Naive B cell (primary cell): Measurements from ENCODE around the gene GPR63. TPM values are rescaled to one million over a fixed set of nuclear protein-coding genes. Genes with fewer than 3 reads are reported as not detected.

Source experiments
- ATAC-seq, 2 donors: fragments of 150-1000 bp; cut with Tn5 transposase; 2 replicates each; pipeline ENCODE4 v1.10.0; 2021; ENCODE audit warnings: low read depth in 2 of 2, mild to moderate bottlenecking in 2 of 2, moderate library complexity in 2 of 2
- DNase-seq: peaks from one replicate; pipeline ENCODE4 v3.0.0; 2022
- H3K27ac Mint-ChIP-seq, 6 donors: one replicate each; pipeline ENCODE4 v1.8.0; 2020 to 2022; ENCODE audit warnings: mild to moderate bottlenecking in 6 of 6, mixed read lengths in 6 of 6, moderate library complexity in 5 of 6, inconsistent platforms in 2 of 6
- H3K27me3 Mint-ChIP-seq, 3 donors: one replicate each; pipeline ENCODE4 v1.8.0; 2021 to 2022; ENCODE audit warnings: mixed read lengths in 3 of 3, mild to moderate bottlenecking in 1 of 3
- H3K36me3 Mint-ChIP-seq, 2 donors: one replicate each; pipeline ENCODE4 v1.8.0; 2020 to 2022; ENCODE audit warnings: mixed read lengths in 2 of 2, inconsistent platforms in 1 of 2, mild to moderate bottlenecking in 1 of 2
- H3K4me1 Mint-ChIP-seq, 3 donors: one replicate each; pipeline ENCODE4 v1.8.0; 2020 to 2022; ENCODE audit warnings: mixed read lengths in 3 of 3, inconsistent platforms in 1 of 3, mild to moderate bottlenecking in 1 of 3, moderate library complexity in 1 of 3
- H3K4me3 Mint-ChIP-seq, 8 donors: one replicate each; pipeline ENCODE4 v1.8.0; 2020 to 2022; ENCODE audit warnings: mild to moderate bottlenecking in 8 of 8, mixed read lengths in 8 of 8, moderate library complexity in 8 of 8, inconsistent platforms in 2 of 8
- H3K9me3 Mint-ChIP-seq, 7 donors: one replicate each; pipeline ENCODE4 v1.8.0; 2020 to 2022; ENCODE audit warnings: mixed read lengths in 7 of 7, mild to moderate bottlenecking in 5 of 7, inconsistent platforms in 2 of 7, moderate library complexity in 1 of 7
- polyA plus RNA-seq, 6 donors: library from polyadenylated mRNA; unstranded; fragments of 300-500 nt; fragmentation: Illumina TruSeq; gene quantifications; one replicate each; pipeline ENCODE4 v1.2.3, GENCODE V29; 2021; ENCODE audit warnings: low read depth in 6 of 6

The GPR63 gene
- polyA plus RNA-seq, 6 donors from 2014 or later: not detected

DNA sequence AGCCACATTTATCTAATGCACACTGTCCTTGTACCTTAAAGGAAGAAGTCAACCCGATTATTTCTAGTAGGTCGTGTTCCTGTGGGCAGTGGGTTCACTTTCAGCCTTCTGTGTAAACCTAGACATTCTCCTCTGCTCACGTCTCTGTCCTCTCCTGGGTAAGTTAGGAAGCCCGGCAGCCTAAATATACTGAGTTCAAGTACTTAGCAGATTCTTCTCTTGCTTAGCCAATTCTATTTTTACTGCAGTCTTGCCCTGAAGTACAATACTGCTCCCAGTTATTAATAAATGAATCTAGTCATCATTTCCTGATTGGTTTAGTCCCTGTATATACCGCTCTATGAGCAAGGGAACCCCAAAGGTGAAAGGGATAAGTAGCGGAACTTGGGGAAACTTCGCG is 14.6 kb upstream of the GPR63 start:
- Mint-ChIP-seq H3K36me3 (no peaks in the 10 kb centered on the region), H3K4me3 (peak overlapping the region in 1 of 8 donors; percentile 60), H3K4me1 (no peaks in the 10 kb centered on the region), H3K27ac (no peak overlapping the region), H3K9me3 (peaks cover 0 to 20% (median 11%) of the 10 kb centered on the region in 7 donors), H3K27me3 (peaks cover 2 to 19% (median 13%) of the 10 kb centered on the region in 3 donors)
- ATAC-seq: no peak
- DNase-seq: no peak

DNA sequence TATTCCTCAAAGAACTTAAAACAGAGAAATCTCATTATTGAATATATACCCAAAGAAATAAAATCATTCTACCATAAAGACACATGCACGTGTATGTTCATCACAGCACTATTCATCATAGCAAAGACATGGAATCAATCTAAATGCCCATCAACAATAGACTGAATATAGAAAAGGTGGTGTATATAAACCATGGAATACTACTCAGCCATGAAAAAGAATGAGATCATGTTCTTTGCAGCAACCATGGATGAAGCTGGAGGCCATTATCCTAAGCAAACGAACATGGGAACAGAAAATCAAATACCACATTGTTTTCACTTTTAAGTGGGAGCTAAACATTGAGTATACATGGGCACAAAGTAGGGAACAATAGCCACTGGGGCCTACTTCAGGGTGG is 12.3 kb upstream of the GPR63 start:
- Mint-ChIP-seq H3K4me1 (no peaks in the 10 kb centered on the region), H3K9me3 (peaks cover 3 to 40% (median 26%) of the 10 kb centered on the region in 7 donors), H3K4me3 (no peak overlapping the region), H3K36me3 (peaks cover 4% of the 10 kb centered on the region in 2 donors), H3K27me3 (peaks cover 21 to 30% (median 25%) of the 10 kb centered on the region in 3 donors), H3K27ac (no peak overlapping the region)
- DNase-seq: no peak
- ATAC-seq: no peak

DNA sequence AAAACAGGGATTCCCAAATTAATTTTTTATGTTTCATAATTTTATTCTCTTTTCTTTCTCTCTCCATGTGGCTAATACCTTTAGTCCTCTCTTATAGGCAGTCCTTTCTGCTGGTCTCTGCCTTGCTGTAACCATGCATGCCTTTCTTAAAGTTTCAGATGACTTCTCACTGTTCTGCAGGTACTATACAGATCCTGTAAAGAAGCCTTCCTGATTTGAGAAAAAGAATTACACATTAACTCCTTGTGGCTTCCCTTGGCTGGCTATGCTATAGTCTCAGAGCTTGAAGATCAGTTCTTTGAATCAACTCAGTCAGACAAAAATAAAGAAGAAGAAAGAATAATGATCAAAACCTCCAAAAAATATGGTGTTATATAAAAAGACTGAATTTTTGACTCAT is 7.3 kb upstream of the GPR63 start:
- no peak overlapping the region for H3K27ac Mint-ChIP-seq
- ATAC-seq: no peak
- peaks cover 4 to 35% (median 29%) of the 10 kb centered on the region in 7 donors for H3K9me3 Mint-ChIP-seq
- no peak for DNase-seq
- H3K4me3 Mint-ChIP-seq: no peak overlapping the region
- H3K4me1 Mint-ChIP-seq: no peaks in the 10 kb centered on the region
- peaks cover 10 to 12% of the 10 kb centered on the region in 2 donors for H3K36me3 Mint-ChIP-seq
- H3K27me3 Mint-ChIP-seq: peaks cover 37 to 49% (median 45%) of the 10 kb centered on the region in 3 donors

DNA sequence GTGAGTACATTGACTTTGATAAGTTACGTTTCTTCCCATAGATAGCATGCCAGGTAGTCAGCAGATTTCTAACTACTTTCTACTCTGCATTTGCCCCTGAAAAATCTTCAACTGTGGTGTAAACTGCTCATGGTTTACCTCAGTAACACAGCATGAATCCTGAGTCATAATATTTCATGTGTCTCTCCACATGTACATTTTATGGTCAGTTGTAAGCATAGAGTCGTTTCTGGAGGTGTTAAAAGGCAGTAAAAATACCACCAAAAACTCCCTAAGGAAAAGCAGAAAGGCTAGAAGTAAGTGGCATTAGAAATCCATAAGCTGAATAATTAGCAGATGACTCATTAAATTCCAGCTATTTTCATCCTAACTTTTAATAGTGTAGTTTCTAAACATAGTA is 4.1 kb upstream of the GPR63 start:
- Mint-ChIP-seq H3K27me3 (peaks cover 54 to 61% (median 56%) of the 10 kb centered on the region in 3 donors), H3K4me1 (peaks cover 13 to 19% (median 14%) of the 10 kb centered on the region in 3 donors), H3K9me3 (peaks cover 0 to 19% (median 17%) of the 10 kb centered on the region in 7 donors), H3K4me3 (no peak overlapping the region), H3K36me3 (peaks cover 10 to 12% of the 10 kb centered on the region in 2 donors), H3K27ac (no peak overlapping the region)
- no peak for ATAC-seq
- DNase-seq: no peak

DNA sequence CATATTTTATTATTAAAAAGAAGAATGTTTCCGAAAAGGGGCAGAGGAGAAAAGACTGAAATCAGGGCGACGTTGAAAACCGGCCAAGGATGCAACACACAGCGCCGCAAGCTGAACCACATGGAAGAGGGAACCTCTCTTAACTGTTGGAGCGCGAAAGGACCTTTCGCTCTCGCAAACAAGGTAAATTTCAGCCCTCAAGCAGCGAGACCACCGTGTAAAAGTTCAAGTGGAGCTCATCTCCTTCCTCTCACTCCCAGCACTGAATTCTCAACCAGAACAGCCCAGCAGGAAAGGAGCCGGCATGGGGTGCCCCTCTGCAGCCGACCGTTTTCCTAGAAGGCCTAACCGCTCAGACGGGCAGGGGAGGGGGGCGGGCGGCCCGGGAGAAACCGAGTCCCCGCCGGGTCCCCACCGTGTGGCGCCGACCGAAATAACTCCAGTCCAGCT is 621 bp downstream of the GPR63 start:
- no peak for DNase-seq
- Mint-ChIP-seq H3K27ac (peak overlapping the region in 2 of 6 donors; percentile 49 to 78), H3K4me3 (peak overlapping the region; percentile 86 to 95 (median 92)), H3K4me1 (peaks cover 16 to 22% (median 17%) of the 10 kb centered on the region in 3 donors), H3K9me3 (no peaks in the 10 kb centered on the region), H3K36me3 (no peaks in the 10 kb centered on the region), H3K27me3 (peaks cover 42 to 58% (median 44%) of the 10 kb centered on the region in 3 donors)
- peak; percentile 40 to 43 for ATAC-seq

DNA sequence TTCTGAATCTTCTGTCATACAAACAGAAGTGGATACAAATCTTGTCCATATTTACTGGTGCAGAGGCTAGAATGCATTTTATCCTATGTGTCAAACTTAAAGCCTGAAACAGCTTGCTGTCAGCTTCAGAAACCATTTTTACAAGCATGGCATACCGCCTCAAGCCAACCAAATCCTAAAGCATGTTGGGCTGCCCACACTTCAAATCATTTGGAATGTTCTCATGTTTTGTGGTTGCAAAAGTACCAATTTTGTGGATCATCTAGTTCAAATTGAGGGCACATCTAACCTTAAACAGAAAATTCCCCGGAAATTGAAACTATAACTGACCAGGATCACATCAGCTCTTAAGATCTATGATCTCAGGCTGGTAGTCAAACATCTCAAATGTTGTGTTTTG is 3.2 kb downstream of the GPR63 start:
- peaks cover 32 to 45% (median 35%) of the 10 kb centered on the region in 3 donors for H3K27me3 Mint-ChIP-seq
- no peak overlapping the region for H3K27ac Mint-ChIP-seq
- peaks cover 16 to 22% (median 17%) of the 10 kb centered on the region in 3 donors for H3K4me1 Mint-ChIP-seq
- DNase-seq (no peak), ATAC-seq (no peak)
- no peaks in the 10 kb centered on the region for H3K9me3 Mint-ChIP-seq
- no peaks in the 10 kb centered on the region for H3K36me3 Mint-ChIP-seq
- no peak overlapping the region for H3K4me3 Mint-ChIP-seq

DNA sequence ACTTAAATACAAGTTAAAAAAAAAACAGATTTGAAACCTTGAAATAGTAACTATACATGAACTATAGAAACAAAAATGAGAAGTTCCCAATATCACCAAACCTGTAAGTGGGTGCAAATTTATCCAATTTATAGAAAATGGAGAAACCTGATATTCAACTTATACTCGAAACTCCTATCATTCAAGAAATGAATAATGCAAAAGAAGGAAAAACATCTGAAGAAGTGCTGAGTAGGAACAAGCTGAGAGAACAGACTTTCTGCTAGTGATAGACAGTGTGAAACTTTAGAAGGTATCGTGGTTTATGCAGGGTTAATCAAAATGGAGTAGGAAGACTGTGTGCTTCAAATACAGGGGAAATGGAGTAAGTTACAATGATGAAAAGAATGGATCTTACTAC is 4.5 kb downstream of the GPR63 start:
- peaks cover 19 to 34% (median 22%) of the 10 kb centered on the region in 3 donors for H3K27me3 Mint-ChIP-seq
- no peak for ATAC-seq
- H3K36me3 Mint-ChIP-seq: no peaks in the 10 kb centered on the region
- H3K4me3 Mint-ChIP-seq: no peak overlapping the region
- no peaks in the 10 kb centered on the region for H3K9me3 Mint-ChIP-seq
- peaks cover 9 to 16% (median 11%) of the 10 kb centered on the region in 3 donors for H3K4me1 Mint-ChIP-seq
- DNase-seq: no peak
- no peak overlapping the region for H3K27ac Mint-ChIP-seq

DNA sequence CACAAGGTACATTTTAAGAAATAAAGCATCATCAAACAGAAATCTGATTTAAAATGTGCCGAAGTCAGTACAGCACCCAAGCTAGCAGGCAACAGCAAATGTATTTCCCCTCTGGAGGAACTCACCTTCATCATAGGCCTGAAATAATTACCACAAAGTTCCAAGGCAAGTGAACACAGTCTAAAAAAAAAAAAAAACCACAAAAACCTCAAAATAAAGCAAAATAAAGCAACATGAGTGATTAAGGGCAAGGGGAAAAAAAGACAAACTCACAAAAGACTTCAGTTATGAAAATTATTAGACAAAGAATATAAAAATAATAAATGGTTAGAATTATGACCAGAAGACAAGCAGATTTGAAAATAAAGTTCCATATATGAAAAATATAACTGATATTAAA is 10.4 kb downstream of the GPR63 start:
- no peak for DNase-seq
- H3K4me3 Mint-ChIP-seq: no peak overlapping the region
- H3K27ac Mint-ChIP-seq: no peak overlapping the region
- ATAC-seq: no peak
- no peaks in the 10 kb centered on the region for H3K9me3 Mint-ChIP-seq
- H3K27me3 Mint-ChIP-seq: peaks cover 0 to 9% (median 0%) of the 10 kb centered on the region in 3 donors
- no peaks in the 10 kb centered on the region for H3K4me1 Mint-ChIP-seq
- no peaks in the 10 kb centered on the region for H3K36me3 Mint-ChIP-seq

DNA sequence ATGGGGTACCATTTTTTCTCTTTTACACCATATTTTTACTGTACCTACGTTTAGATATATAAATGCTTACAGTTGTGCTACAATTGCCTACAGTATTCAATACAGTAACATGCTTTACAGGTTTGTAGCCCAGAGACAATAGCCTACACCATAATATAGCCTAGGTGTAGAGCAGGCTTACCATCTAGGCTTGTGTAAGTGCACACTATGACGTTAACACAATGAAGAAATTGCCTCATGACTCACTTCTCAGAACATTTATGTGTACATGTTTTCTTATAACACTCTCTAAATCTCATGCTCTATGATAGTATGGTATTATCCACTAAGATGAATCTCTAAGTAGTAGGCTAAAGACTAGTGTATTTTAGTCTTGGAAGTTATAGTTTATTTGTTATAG is 13.5 kb downstream of the GPR63 start:
- ATAC-seq: no peak
- no peak for DNase-seq
- H3K4me1 Mint-ChIP-seq: no peaks in the 10 kb centered on the region
- peaks cover 0 to 5% (median under 1%) of the 10 kb centered on the region in 7 donors for H3K9me3 Mint-ChIP-seq
- no peak overlapping the region for H3K27ac Mint-ChIP-seq
- peaks cover 0 to 5% (median 0%) of the 10 kb centered on the region in 3 donors for H3K27me3 Mint-ChIP-seq
- no peaks in the 10 kb centered on the region for H3K36me3 Mint-ChIP-seq
- no peak overlapping the region for H3K4me3 Mint-ChIP-seq

DNA sequence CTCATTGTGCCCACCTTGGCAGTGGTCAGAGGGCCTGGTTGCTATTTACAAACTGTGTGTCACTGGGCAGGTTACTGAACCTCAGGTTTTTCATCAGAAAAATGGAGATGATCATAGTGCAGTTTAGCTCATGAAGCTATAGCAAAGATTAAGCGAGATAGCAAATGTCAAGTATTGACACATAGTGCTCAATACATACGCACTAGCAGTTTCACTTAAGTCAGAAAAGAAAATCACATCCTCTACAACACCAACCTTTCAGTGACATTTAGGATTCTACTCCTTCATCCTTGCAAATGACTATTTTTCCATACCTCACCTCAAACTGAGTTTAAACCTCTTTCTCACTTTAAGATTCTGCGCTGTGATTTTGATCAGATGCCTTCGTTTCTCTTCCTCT is 16.2 kb downstream of the GPR63 start:
- DNase-seq (no peak), ATAC-seq (no peak)
- H3K36me3 Mint-ChIP-seq: no peaks in the 10 kb centered on the region
- H3K4me1 Mint-ChIP-seq: no peaks in the 10 kb centered on the region
- no peak overlapping the region for H3K4me3 Mint-ChIP-seq
- no peak overlapping the region for H3K27ac Mint-ChIP-seq
- H3K9me3 Mint-ChIP-seq: peaks cover 0 to 5% (median 1%) of the 10 kb centered on the region in 7 donors
- H3K27me3 Mint-ChIP-seq: peaks cover 0 to 5% (median 0%) of the 10 kb centered on the region in 3 donors

DNA sequence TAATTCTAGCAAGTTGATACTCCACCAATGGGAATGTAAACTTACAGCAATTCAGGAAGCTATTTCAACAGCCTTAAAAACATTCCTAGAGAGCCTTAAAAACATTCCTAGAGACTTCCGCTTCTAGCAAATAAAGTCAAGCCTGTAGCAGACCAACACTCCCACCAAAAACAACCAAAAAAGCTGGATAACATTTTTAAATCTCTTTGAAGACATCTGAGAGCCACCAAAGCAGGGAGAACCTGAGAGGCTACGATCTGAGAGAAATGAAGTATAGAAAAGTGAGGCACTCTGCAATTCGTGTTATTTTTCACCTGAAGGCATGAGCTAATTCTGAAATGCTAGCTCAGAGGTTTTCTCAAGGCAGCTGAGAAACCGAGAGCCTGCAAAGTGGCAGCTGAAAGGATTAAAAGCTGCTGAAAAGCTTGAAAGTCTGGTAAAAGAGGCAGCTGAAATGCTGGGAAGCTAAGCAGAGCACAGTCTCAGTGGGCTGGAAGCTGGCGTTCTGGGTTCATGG is 20.9 kb downstream of the GPR63 start:
- DNase-seq: no peak
- Mint-ChIP-seq H3K4me1 (no peaks in the 10 kb centered on the region), H3K27ac (peak overlapping the region in 1 of 6 donors; percentile 60), H3K27me3 (peaks cover 0 to 5% (median 4%) of the 10 kb centered on the region in 3 donors), H3K36me3 (no peaks in the 10 kb centered on the region), H3K4me3 (no peak overlapping the region), H3K9me3 (peaks cover 0 to 5% (median 0%) of the 10 kb centered on the region in 7 donors)
- no peak for ATAC-seq

DNA sequence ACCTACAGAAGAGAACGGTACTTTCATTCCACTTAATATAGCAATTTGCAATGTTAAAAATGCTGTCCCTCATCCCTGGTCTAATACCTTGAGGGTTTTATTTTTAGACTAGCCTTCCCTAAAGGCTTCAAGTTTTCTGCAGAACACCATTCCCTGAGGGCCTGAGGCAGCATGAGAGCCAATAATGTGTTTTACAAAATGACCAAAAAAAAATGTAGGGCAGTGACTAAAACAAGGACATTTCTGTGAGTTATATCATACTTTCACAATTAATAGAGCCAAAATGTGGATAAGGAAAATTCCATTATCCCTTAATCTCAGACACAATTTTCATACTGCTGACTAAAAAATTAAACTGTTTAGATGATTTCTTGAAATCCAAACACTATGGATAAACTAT is 22.7 kb downstream of the GPR63 start:
- no peak for DNase-seq
- H3K9me3 Mint-ChIP-seq: peaks cover 0 to 5% (median 0%) of the 10 kb centered on the region in 7 donors

DNA sequence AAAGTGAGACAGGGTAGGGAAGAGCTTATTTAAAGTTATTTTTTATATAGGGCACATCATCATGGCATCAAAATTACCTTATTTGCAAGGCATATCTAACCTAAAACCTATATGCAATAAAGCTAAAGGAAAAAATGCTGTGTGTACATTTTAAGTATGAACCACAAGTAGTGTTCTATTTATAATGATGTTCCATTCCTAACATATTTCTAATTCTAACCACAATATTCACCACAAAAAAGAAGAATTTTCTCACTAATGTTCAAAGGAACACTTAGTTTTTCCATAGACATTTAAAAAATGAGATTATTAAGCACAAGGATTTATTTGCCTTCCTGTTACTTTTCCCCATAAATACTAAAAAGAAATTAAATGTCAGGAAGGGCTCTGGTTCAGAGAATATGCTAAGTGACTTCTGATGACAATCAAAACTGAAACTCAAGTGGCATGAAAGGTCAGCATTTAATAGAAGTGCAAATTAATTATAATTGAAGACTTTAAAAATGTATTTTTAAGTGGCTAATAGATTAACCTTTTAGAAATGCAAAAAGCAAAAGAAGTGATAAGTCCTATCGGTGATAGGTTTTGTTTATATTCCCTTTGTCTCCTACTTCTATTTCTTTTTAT is 25.1 kb downstream of the GPR63 start:
- Mint-ChIP-seq H3K36me3 (no peaks in the 10 kb centered on the region), H3K4me1 (no peaks in the 10 kb centered on the region), H3K27ac (no peak overlapping the region), H3K27me3 (peaks cover 0 to 4% (median 0%) of the 10 kb centered on the region in 3 donors), H3K4me3 (no peak overlapping the region), H3K9me3 (no peaks in the 10 kb centered on the region)
- no peak for DNase-seq
- ATAC-seq: no peak

More for the DNA sequence above, 22.7 kb downstream of the GPR63 start:
- no peaks in the 10 kb centered on the region for H3K36me3 Mint-ChIP-seq
- H3K27me3 Mint-ChIP-seq: peaks cover 0 to 5% (median 4%) of the 10 kb centered on the region in 3 donors
- no peak overlapping the region for H3K4me3 Mint-ChIP-seq
- H3K4me1 Mint-ChIP-seq: no peaks in the 10 kb centered on the region
- no peak for ATAC-seq
- H3K27ac Mint-ChIP-seq: no peak overlapping the region

DNA sequence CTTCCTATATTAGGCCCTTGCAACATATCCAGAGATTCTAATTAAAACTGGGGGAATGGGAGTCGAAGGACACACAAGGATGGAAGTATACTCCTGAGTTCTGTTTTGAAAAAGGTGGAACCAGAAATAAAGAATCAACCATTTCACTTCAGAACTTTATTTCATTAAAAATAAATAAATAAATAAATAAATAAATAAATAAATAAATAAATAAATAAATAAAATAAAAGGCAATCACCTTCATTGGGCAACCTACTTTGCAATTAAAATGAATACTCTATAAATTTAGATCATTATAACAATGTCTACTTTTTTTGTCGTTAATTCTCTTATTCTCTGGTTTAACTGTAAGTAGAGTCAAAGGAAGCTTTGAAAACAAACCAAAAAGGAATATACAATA is 25.6 kb downstream of the GPR63 start:
- H3K36me3 Mint-ChIP-seq: no peaks in the 10 kb centered on the region
- H3K4me1 Mint-ChIP-seq: no peaks in the 10 kb centered on the region
- H3K9me3 Mint-ChIP-seq: no peaks in the 10 kb centered on the region
- no peak overlapping the region for H3K4me3 Mint-ChIP-seq
- DNase-seq (no peak), ATAC-seq (no peak)
- H3K27me3 Mint-ChIP-seq: peaks cover 0 to 4% (median 0%) of the 10 kb centered on the region in 3 donors
- H3K27ac Mint-ChIP-seq: no peak overlapping the region
